Activated T-cell treated with anti-CD3 and anti-CD28 coated beads for 4 hours (primary cell): ENCODE results near the gene GALR2.
"Not testable (repeated sequence)": the region's sequence is repeated elsewhere in the genome, so short reads cannot be mapped to it uniquely, and the experiment has no call there.

Experiments used
- DNase-seq: peaks from one replicate; pipeline ENCODE4 v3.0.0-alpha.2; 2020

Gene GALR2, protein sequence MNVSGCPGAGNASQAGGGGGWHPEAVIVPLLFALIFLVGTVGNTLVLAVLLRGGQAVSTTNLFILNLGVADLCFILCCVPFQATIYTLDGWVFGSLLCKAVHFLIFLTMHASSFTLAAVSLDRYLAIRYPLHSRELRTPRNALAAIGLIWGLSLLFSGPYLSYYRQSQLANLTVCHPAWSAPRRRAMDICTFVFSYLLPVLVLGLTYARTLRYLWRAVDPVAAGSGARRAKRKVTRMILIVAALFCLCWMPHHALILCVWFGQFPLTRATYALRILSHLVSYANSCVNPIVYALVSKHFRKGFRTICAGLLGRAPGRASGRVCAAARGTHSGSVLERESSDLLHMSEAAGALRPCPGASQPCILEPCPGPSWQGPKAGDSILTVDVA

GRCh38 chr17:76074390-76075363 is at the start of gene GALR2:
TSS of gene GALR2 (plus strand) at chr17:76074781. CDS start at chr17:76074884, 103 bp downstream.
- DNase-seq: no peak

- no peak for DNase-seq
Observed at GRCh38 chr17:76025294-76025693, 49.3 kb upstream of the GALR2 start.

DNA sequence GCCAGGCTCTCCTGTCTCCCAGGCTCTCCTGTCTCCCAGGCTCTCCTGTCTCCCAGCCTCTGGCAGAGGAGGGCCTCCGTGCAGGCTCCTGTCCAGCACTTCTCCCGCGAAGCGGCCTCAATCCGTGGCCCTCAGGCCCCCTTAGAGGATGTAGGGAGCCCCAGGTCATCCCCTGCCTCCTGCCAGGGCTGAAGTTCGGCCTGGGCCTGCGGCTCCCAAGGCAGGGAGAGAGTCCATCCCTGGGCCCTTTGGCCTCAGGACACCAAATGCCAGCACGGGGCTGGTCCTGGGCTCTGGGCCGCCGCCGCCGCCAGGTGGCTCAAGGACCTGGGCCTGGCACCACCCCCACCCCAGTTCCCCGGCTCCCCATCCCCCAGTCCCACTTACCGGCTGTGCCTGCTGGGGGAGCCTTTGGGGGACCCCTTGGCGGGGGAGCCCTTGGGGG is 47.8 kb upstream of the GALR2 start:
- no peak for DNase-seq

GRCh38 chr17:76027159-76027839 is 47.3 kb upstream of the GALR2 start, which contains the start of gene EVPL:
TSS of gene EVPL (minus strand) at chr17:76027306. CDS start at chr17:76027198, 108 bp downstream.
- no peak for DNase-seq

DNA sequence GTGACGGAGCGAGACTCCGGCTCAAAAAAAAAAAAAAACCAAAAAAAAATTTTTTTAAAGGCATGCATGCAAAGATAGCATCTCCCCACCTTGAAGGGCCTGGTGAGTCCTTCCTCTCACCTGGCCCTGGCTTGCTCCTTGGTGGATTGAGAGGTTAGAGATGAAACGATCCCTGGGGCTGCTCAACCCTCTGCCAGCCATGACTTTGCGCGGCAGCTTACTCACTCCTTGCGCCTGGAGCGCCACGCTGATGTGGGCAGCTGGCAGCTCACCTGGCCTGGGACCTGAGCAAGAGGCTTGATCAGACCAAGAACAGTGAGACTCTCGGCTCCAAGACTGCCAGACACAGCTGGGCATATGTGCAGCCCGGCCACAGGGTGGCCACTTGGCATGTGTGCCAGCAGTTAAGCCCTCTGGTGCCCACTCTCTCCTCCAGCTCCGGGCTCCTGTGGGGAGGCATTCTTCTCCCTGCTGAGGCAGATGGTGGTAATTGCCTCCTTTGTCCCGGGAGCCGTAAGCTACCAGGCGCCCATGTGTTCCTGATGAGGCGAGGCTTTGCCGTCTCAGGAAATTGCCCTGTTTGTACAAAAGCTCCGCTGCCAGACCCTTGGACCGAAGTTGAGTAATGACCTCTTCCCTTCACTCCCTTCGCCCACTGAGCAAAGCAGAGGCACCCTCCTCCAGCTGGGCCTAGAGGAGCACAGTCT is 42.4 kb upstream of the GALR2 start:
- no peak for DNase-seq

GRCh38 chr17:76032780-76033108 is 41.8 kb upstream of the GALR2 start:
- DNase-seq: no peak

DNA sequence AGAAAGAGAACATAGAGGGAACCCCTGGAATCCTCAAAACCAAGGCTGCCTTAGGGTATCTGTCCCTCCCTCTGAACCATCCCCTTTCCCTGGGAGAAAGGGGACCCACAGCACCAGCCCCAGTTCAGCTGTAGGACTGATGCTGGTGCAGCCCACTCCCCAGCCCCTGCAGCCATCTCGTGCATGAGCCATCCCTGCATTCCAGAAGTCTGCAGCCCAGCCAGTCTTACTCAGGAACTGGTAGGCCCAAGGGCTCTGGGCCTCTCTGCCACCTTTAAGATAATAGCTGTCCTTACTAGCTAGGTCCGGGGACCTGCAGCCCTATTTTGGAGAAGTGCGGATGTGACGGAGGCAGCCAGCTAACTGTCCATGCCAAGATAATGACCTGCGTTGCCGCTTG is 41.4 kb upstream of the GALR2 start:
- DNase-seq: no peak

DNA sequence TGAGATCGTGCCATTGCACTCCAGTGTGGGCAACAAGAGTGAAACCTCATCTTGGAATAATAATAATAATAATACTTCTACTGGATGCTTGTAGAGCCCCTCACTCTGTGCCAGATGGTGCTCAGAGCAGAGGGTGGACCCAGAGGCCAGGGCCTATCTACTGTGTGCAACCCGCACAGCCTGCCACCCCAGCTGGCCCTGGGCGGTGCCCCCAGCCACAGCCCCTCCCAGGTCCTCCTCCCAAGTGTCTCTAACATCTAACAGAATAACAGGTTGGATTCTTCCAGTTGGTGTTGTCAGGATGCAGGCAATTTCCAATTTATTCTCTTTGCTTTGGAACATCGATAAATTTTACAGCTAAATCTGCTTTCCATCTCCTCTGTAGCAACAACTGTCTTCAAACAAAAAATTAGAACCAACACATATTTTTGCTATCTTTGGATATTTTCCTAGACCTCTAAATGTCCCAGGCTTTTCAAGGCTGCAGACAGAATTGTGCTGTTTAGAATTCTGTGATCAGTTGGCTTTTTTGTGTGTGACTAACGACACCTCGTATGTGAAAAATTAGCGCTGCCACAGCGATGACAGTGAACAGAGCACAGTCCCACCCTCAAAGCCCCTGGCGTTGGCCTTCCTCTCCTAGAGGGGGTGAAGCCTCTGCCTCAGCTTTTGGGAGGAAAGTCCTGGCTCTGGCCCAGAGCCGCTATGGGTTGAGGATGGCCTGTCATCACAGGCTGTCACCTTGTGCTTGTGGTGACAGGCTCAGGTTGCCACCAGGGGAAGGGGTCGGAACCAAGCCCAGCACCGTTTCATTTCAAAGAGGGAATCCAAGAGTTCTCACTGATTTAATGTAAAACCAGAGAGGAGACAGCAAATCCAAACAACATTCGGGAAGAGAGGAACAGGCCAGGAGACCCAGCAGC is 39.9 kb upstream of the GALR2 start:
- DNase-seq: no peak

- no peak for DNase-seq
Observed at GRCh38 chr17:76036497-76037261, 37.9 kb upstream of the GALR2 start.

- no peak for DNase-seq
Observed at GRCh38 chr17:76038050-76038449, 36.5 kb upstream of the GALR2 start.

- DNase-seq: no peak
Observed at GRCh38 chr17:76039121-76039520, 35.5 kb upstream of the GALR2 start.

- no peak for DNase-seq
Observed at GRCh38 chr17:76040376-76040775, 34.2 kb upstream of the GALR2 start.

GRCh38 chr17:76042868-76043267 is 31.7 kb upstream of the GALR2 start:
- not testable (repeated sequence) for DNase-seq

DNA sequence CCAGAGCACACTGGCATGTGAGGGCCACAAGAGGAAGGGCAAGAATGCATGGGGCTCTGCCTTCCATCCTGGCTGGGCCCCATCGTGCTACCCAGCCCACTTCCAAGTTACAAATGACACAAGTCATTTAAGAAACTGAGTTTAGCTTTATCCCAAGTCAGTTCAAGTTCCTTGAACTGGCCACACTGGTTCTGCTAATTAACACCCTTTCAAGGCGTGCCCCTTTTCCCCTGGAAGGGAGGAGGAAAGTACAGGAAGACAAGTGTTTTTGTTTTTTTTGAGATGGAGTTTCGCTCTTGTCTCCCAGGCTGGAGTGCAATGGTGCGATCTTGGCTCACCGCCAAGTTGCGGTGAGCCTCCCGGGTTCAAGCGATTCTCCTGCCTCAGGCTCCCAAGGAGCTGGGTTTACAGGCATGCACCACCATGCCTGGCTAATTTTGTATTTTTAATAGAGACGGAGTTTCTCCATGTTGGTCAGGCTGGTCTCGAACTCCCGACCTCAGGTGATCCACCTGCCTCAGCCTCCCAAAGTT is 30.0 kb upstream of the GALR2 start:
- DNase-seq: not testable (repeated sequence)

DNA sequence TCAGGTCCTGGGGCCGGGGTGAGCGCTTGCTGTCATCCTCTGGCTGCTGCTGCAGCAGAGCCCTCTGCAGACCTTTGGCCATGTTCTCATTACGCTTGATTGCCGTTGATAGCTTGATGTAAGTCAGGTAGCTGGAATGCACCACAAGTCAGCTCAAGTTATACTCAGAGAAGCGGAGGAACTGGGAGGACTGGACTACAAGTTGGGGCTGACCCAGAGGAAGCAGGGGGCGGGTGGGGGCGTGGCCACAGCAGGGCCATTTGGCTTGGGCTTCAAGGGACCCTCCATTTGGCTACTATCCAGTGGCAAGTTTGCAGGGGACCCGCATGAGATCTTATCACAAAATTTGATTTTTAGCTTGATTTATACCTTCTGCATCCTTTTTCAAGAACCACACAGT is 28.5 kb upstream of the GALR2 start:
- DNase-seq: no peak

- no peak for DNase-seq
Observed at GRCh38 chr17:76048025-76048605, 26.5 kb upstream of the GALR2 start.

DNA sequence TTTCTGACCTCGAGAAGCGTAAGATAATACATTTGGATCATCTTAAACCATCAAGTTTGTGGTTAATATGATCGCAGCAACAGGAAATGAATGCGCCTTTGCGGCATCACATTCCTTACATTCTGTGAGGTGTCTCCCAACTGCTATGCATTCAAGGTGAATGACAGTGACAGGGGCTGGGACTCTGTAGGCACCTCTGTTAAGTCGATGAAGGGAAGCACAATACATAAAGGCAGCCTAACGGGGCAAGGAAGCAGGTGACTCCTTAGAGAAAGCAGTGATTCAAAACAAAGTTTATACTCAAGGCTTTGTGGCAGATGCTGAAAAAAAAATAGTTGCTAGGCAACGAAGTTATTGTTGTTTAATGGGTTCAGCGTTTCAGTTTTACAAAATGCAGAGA is 25.9 kb upstream of the GALR2 start:
- no peak for DNase-seq

DNA sequence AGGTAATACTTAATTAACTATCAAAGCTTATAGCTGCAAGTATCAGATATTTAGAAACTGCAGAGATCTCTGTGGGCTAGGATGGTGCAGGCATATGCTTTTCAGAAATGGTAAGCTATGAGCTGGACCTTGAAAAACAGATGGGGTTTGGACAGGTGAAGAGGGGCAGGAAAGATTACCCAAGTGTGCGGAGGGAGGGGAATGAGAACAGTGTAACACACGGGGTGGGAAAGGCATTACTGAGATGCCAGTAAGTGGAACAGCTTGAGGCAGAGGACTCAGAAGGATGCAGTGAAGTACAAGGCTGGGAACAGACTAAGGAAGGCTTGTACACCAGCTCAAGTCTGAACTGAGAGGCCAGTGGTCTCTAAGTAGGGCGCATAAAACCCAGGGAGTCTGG is 25.3 kb upstream of the GALR2 start:
- DNase-seq: no peak

DNA sequence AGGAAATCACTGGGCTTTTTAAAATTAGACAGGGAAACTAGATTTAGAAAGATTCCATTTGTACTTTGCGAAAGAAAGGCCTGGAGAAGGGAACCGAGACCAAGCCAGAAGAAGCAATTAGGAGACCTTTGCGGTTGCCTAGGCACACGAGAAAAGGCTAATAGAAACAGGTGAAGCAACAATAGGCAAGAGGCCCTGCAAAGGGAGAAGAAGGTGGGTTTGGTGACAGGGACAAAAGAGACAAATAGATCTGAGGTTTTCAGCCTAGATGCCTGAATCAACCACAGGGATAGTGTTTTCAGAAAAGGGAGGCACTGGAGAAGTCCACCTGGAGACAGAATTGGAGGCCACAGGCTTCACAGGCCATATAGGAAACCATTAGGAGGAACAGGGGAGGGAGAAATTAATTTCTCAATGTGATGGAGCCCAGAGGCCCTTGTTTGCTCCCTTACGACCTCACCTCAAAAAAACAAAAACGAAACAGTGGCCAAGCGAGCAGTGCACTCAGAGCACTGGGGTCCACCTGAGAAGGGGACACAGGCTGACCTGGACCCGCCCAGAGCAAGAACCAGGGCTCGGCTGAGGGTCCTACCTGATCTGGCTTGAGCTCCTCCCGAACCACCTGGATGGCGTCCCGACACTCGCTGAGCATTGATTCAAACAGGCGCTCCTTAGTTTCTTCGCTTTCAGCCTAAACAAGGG is 24.6 kb upstream of the GALR2 start:
- no peak for DNase-seq
